ENCODE results near the gene LCOR. TPM values are rescaled to one million over a fixed set of nuclear protein-coding genes. Genes with fewer than 3 reads are reported as not detected.

LCOR gene
- total RNA-seq, 1 experiment from 2014 or later, result 23.9 TPM

GRCh38 chr10:97042716-97043562, 210.8 kb downstream of the LCOR start:
- Mint-ChIP-seq H3K27me3 (ENCODE audit: low read depth) (peaks cover 2% of the 10 kb centered on the region), H3K9me3 (no peaks in the 10 kb centered on the region), H3K4me3 (no peak overlapping the region), H3K27ac (no peak overlapping the region; the same call in 1 of the 2 replicates), H3K36me3 (no peaks in the 10 kb centered on the region), H3K4me1 (peaks cover 13% of the 10 kb centered on the region)
- TF ChIP-seq GABPB1 (CRISPR knock-in tag; IDR thresholded peaks at IDR 0.05) (no peak), NFATC4 (CRISPR knock-in tag; IDR thresholded peaks at IDR 0.05) (no peak), TEAD1 (CRISPR knock-in tag; IDR thresholded peaks at IDR 0.05) (no peak), E2F4 (CRISPR knock-in tag; IDR thresholded peaks at IDR 0.05; ENCODE audit: borderline replicate concordance, low read depth) (no peak), RORB (CRISPR knock-in tag; IDR thresholded peaks at IDR 0.05) (no peak), ATF6 (CRISPR knock-in tag; IDR thresholded peaks at IDR 0.05) (no peak), MYBL2 (CRISPR knock-in tag; IDR thresholded peaks at IDR 0.05) (no peak), JUN (CRISPR knock-in tag; IDR thresholded peaks at IDR 0.05) (no peak), FOXK1 (CRISPR knock-in tag; IDR thresholded peaks at IDR 0.05) (no peak), HMGA2 (CRISPR knock-in tag; IDR thresholded peaks at IDR 0.05) (no peak), ELF4 (CRISPR knock-in tag; IDR thresholded peaks at IDR 0.05; ENCODE audit: low read depth) (no peak), ZNF138 (CRISPR knock-in tag; conservative IDR thresholded peaks at IDR 0.05) (no peak), ZBTB21 (CRISPR knock-in tag; IDR thresholded peaks at IDR 0.05; ENCODE audit: borderline replicate concordance) (no peak)
- TF ChIP-seq, protein P1, sequence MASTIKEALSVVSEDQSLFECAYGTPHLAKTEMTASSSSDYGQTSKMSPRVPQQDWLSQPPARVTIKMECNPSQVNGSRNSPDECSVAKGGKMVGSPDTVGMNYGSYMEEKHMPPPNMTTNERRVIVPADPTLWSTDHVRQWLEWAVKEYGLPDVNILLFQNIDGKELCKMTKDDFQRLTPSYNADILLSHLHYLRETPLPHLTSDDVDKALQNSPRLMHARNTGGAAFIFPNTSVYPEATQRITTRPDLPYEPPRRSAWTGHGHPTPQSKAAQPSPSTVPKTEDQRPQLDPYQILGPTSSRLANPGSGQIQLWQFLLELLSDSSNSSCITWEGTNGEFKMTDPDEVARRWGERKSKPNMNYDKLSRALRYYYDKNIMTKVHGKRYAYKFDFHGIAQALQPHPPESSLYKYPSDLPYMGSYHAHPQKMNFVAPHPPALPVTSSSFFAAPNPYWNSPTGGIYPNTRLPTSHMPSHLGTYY (CRISPR knock-in tag; IDR thresholded peaks at IDR 0.05), result no peak
- TF ChIP-seq, protein P2, sequence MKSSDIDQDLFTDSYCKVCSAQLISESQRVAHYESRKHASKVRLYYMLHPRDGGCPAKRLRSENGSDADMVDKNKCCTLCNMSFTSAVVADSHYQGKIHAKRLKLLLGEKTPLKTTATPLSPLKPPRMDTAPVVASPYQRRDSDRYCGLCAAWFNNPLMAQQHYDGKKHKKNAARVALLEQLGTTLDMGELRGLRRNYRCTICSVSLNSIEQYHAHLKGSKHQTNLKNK (CRISPR knock-in tag; IDR thresholded peaks at IDR 0.05), result no peak
- no peak for DNase-seq (ENCODE audit: low spot score)
- no peak for ATAC-seq
- CTCF ChIA-PET, result interaction anchor here (1.1 to 1.8 kb wide), 2 partner anchors 18 to 168 kb away, joined by 6 to 10 read pairs; no protein-coding TSS in a partner anchor
- POLR2A ChIA-PET, result no interaction called here

- no peak for DNase-seq (ENCODE audit: low spot score)
- ATAC-seq, result no peak
- peaks cover 7% of the 10 kb centered on the region for H3K4me1 Mint-ChIP-seq
- CTCF ChIA-PET, result interaction anchor here (1.1 to 1.8 kb wide), 2 partner anchors 18 to 167 kb away, joined by 6 to 10 read pairs; no protein-coding TSS in a partner anchor
- no peak overlapping the region for H3K4me3 Mint-ChIP-seq
- H3K36me3 Mint-ChIP-seq, result no peaks in the 10 kb centered on the region
- H3K27me3 Mint-ChIP-seq (ENCODE audit: low read depth), result no peaks in the 10 kb centered on the region; the same call in none of the 2 replicates
- no peak overlapping the region for H3K27ac Mint-ChIP-seq
- no peaks in the 10 kb centered on the region for H3K9me3 Mint-ChIP-seq
- POLR2A ChIA-PET, result no interaction called here
- TF ChIP-seq ZNF121 (CRISPR knock-in tag; IDR thresholded peaks at IDR 0.05) (no peak), NFYB (CRISPR knock-in tag; conservative IDR thresholded peaks at IDR 0.05; ENCODE audit: low read depth) (no peak), FOXK1 (CRISPR knock-in tag; IDR thresholded peaks at IDR 0.05) (no peak), AR (CRISPR knock-in tag; IDR thresholded peaks at IDR 0.05) (no peak), SP1 (CRISPR knock-in tag; conservative IDR thresholded peaks at IDR 0.05) (no peak), IRF2 (CRISPR knock-in tag; IDR thresholded peaks at IDR 0.05; ENCODE audit: borderline replicate concordance, low read depth) (no peak), CBFB (CRISPR knock-in tag; IDR thresholded peaks at IDR 0.05; ENCODE audit: low read depth) (no peak), ZNF396 (CRISPR knock-in tag; IDR thresholded peaks at IDR 0.05; ENCODE audit: borderline replicate concordance) (no peak), ZNF317 (CRISPR knock-in tag; IDR thresholded peaks at IDR 0.05; ENCODE audit: borderline replicate concordance, low read depth) (no peak), NFATC4 (CRISPR knock-in tag; IDR thresholded peaks at IDR 0.05) (no peak)
- TF ChIP-seq, protein P3, sequence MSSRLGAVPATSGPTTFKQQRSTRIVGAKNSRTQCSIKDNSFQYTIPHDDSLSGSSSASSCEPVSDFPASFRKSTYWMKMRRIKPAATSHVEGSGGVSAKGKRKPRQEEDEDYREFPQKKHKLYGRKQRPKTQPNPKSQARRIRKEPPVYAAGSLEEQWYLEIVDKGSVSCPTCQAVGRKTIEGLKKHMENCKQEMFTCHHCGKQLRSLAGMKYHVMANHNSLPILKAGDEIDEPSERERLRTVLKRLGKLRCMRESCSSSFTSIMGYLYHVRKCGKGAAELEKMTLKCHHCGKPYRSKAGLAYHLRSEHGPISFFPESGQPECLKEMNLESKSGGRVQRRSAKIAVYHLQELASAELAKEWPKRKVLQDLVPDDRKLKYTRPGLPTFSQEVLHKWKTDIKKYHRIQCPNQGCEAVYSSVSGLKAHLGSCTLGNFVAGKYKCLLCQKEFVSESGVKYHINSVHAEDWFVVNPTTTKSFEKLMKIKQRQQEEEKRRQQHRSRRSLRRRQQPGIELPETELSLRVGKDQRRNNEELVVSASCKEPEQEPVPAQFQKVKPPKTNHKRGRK (CRISPR knock-in tag; IDR thresholded peaks at IDR 0.05; ENCODE audit: borderline replicate concordance), result no peak
These were observed 211.4 kb downstream of the LCOR start for GRCh38 chr10:97043563-97043855.
